Spinal cord (tissue), 10 donors: Measurements from ENCODE around the gene GMCL2. TPM values are rescaled to one million over a fixed set of nuclear protein-coding genes. Genes with fewer than 3 reads are reported as not detected.

Experiments
- DNase-seq, 6 donors: peaks; one replicate each; pipeline versions ENCODE4 v3.0.0 to v3.0.0-alpha.2; 2013 to 2015; ENCODE audit warnings: low spot score in 6 of 6, low read depth in 4 of 6
- H3K27ac ChIP-seq: one replicate; pipeline ENCODE4 v1.5.1; 2013; ENCODE audit warnings: low read depth, low read length, control low read depth
- H3K27me3 ChIP-seq: one replicate; pipeline ENCODE4 v1.6.1; 2013; ENCODE audit warnings: low read length; ENCODE audit not compliant: control insufficient read depth, insufficient read depth
- H3K36me3 ChIP-seq: one replicate; pipeline ENCODE4 v1.6.1; 2013; ENCODE audit warnings: low read length; ENCODE audit not compliant: control insufficient read depth, insufficient read depth
- H3K4me1 ChIP-seq: one replicate; pipeline ENCODE4 v1.6.1; 2013; ENCODE audit warnings: low read length; ENCODE audit not compliant: control insufficient read depth, insufficient read depth
- H3K4me3 ChIP-seq: one replicate; pipeline ENCODE4 v1.5.1; 2013; ENCODE audit warnings: low read depth, low read length, control low read depth
- H3K9me3 ChIP-seq: one replicate; pipeline ENCODE4 v1.6.1; 2013; ENCODE audit warnings: low read length; ENCODE audit not compliant: control insufficient read depth, insufficient read depth
- WGBS: methylation state at CpG from one replicate; pipeline ENCODE4 v1.1.5; 2013; ENCODE audit warnings: missing lambda C conversion rate; ENCODE audit not compliant: insufficient coverage; 5-methylcytosine and 5-hydroxymethylcytosine counted together
- polyA plus RNA-seq, 2 donors: library from polyadenylated mRNA; unstranded; fragments of 120-200 nt; gene quantifications; one replicate each; pipeline ENCODE4 v1.2.1, GENCODE V29; 2013; ENCODE audit not compliant: insufficient read length in 2 of 2
- total RNA-seq, 2 donors: library from RNA; depleted of rRNA in 1 of 2; stranded (reverse); fragments of 120-200 nt in 1 of 2; fragments of >200 nt in 1 of 2; gene quantifications; one replicate each; pipeline versions ENCODE4 v1.2.3 to v1.2.4, GENCODE V29; 2013 to 2014
- donor health status: healthy.

GMCL2 gene
- total and polyA plus RNA-seq, 4 donors: 0.10 TPM; not detected in 3

DNA sequence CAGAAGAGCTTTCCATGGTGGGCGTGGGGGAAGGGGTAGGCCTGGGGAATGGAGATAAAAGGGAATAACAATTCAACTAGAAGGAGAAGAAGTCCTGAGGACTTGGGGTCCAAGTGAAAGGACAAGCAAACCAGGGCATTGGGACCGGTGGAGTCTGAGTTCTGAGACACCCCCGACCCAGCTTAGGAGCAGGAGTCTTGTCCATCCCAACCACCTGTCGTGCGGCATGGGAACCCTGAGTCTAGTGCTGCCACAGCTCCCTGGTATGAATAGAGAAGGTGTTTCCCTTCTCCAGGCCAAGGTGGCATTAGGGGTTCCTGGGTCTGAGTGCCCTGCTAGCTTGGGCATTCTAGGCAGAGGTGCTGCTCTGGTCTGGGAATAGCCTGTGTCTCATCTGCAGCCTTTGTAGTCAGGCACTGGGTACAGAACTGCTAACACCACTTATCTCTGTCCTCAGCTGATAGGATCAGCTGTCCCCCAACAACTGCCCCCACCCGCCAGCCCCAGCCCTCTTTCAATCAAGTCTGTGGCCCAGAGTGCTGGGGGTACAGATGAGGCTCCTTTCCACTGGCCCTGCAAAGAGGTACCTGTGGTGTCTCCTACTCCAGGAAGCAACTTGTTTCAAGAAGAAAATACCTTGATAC, 27.1 kb upstream of the GMCL2 start:
- WGBS: 92% methylated on average over 4 of the region's 6 CpGs
- DNase-seq: no peak
- Histone ChIP-seq H3K27ac (no peak overlapping the region), H3K4me1 (no peaks in the 10 kb centered on the region), H3K27me3 (no peaks in the 10 kb centered on the region), H3K4me3 (no peak overlapping the region), H3K36me3 (peaks cover 82% of the 10 kb centered on the region), H3K9me3 (no peaks in the 10 kb centered on the region)

GRCh38 chr5:178213748-178214151, 26.6 kb upstream of the GMCL2 start:
- no peak overlapping the region for H3K27ac ChIP-seq
- no peak for DNase-seq
- no peaks in the 10 kb centered on the region for H3K4me1 ChIP-seq
- H3K27me3 ChIP-seq: no peaks in the 10 kb centered on the region
- no peaks in the 10 kb centered on the region for H3K9me3 ChIP-seq
- peaks cover 87% of the 10 kb centered on the region for H3K36me3 ChIP-seq
- H3K4me3 ChIP-seq: no peak overlapping the region
- WGBS: 80% methylated on average over 2 of the region's 8 CpGs

- Histone ChIP-seq H3K27me3 (no peaks in the 10 kb centered on the region), H3K27ac (no peak overlapping the region), H3K4me1 (no peaks in the 10 kb centered on the region), H3K36me3 (peaks cover 93% of the 10 kb centered on the region), H3K4me3 (no peak overlapping the region), H3K9me3 (no peaks in the 10 kb centered on the region)
- WGBS: 80% methylated on average over 2 of the region's 4 CpGs
- no peak for DNase-seq
Measured at GRCh38 chr5:178213003-178213461, 25.9 kb upstream of the GMCL2 start.

GRCh38 chr5:178212241-178213002, 25.3 kb upstream of the GMCL2 start:
- H3K27ac ChIP-seq: no peak overlapping the region
- no peak for DNase-seq
- WGBS: 100% methylated on average over 1 of the region's 3 CpGs
- no peaks in the 10 kb centered on the region for H3K9me3 ChIP-seq
- H3K4me3 ChIP-seq: no peak overlapping the region
- no peaks in the 10 kb centered on the region for H3K4me1 ChIP-seq
- H3K27me3 ChIP-seq: no peaks in the 10 kb centered on the region
- H3K36me3 ChIP-seq: peaks cover 94% of the 10 kb centered on the region

- H3K36me3 ChIP-seq: peaks cover 94% of the 10 kb centered on the region
- peaks cover 8% of the 10 kb centered on the region for H3K4me1 ChIP-seq
- H3K4me3 ChIP-seq: no peak overlapping the region
- DNase-seq: no peak
- H3K9me3 ChIP-seq: no peaks in the 10 kb centered on the region
- H3K27ac ChIP-seq: no peak overlapping the region
- no peaks in the 10 kb centered on the region for H3K27me3 ChIP-seq
- WGBS: 82% methylated on average over 7 of the region's 8 CpGs
Measured at GRCh38 chr5:178211095-178212048, 24.2 kb upstream of the GMCL2 start.

DNA sequence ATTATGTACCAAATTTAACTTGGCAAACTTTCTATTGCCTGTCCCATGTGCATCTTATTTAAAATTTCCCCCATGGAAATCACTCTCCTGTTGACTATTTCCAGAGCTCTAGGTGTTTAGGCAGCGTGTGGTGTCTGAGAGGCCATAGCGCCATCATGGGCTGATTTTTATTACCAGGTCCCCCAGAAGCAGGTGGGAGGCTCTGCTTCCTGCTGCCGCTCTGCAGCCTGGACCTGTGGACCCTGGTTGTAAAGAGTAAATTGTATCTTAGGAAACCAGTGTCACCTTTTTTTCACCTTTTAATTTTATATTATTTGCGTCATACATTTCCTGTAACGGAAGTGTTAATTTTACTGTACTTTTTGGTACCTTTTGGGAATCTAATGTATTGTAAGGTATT, 23.5 kb upstream of the GMCL2 start:
- WGBS: no CpG with 5 or more reads among the region's 5 CpGs
- Histone ChIP-seq H3K4me3 (no peak overlapping the region), H3K9me3 (no peaks in the 10 kb centered on the region), H3K27ac (no peak overlapping the region), H3K4me1 (peaks cover 14% of the 10 kb centered on the region), H3K27me3 (no peaks in the 10 kb centered on the region), H3K36me3 (peaks cover 92% of the 10 kb centered on the region)
- DNase-seq: no peak

GRCh38 chr5:178210073-178210535, 22.9 kb upstream of the GMCL2 start:
- Histone ChIP-seq H3K4me3 (no peak overlapping the region), H3K4me1 (peaks cover 14% of the 10 kb centered on the region), H3K27ac (no peak overlapping the region), H3K27me3 (no peaks in the 10 kb centered on the region), H3K36me3 (peaks cover 86% of the 10 kb centered on the region), H3K9me3 (no peaks in the 10 kb centered on the region)
- WGBS: 96% methylated on average over 18 of the region's 18 CpGs
- no peak for DNase-seq

GRCh38 chr5:178209334-178210072, 22.3 kb upstream of the GMCL2 start:
- Histone ChIP-seq H3K27me3 (no peaks in the 10 kb centered on the region), H3K9me3 (no peaks in the 10 kb centered on the region), H3K4me3 (no peak overlapping the region), H3K27ac (no peak overlapping the region), H3K4me1 (peaks cover 14% of the 10 kb centered on the region), H3K36me3 (peaks cover 80% of the 10 kb centered on the region)
- DNase-seq: no peak
- WGBS: 92% methylated on average over 8 of the region's 8 CpGs
